ENCODE measurements around the gene SLC6A18. TPM values are rescaled to one million over a fixed set of nuclear protein-coding genes. Genes with fewer than 3 reads are reported as not detected.

The SLC6A18 gene
- total and polyA plus RNA-seq, 2 of the 4 experiments (the other 2 are of a cell fraction), result not detected

- no peak for TF ChIP-seq SMC3 (IDR thresholded peaks at IDR 0.05; ENCODE audit: low read depth, low read length)
Measured at GRCh38 chr5:1265461-1266455, 40.6 kb downstream of the SLC6A18 start (continued).

- H3K9me3 ChIP-seq (ENCODE audit: control insufficient read depth, insufficient read depth, low read length), result peaks cover 46% of the 10 kb centered on the region
- TF ChIP-seq, protein P1, sequence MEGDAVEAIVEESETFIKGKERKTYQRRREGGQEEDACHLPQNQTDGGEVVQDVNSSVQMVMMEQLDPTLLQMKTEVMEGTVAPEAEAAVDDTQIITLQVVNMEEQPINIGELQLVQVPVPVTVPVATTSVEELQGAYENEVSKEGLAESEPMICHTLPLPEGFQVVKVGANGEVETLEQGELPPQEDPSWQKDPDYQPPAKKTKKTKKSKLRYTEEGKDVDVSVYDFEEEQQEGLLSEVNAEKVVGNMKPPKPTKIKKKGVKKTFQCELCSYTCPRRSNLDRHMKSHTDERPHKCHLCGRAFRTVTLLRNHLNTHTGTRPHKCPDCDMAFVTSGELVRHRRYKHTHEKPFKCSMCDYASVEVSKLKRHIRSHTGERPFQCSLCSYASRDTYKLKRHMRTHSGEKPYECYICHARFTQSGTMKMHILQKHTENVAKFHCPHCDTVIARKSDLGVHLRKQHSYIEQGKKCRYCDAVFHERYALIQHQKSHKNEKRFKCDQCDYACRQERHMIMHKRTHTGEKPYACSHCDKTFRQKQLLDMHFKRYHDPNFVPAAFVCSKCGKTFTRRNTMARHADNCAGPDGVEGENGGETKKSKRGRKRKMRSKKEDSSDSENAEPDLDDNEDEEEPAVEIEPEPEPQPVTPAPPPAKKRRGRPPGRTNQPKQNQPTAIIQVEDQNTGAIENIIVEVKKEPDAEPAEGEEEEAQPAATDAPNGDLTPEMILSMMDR (conservative IDR thresholded peaks at IDR 0.05; ENCODE audit: low read depth, low read length), result no peak
- TF ChIP-seq RFX5 (IDR thresholded peaks at IDR 0.05; ENCODE audit: low read depth, low read length), result no peak
- TF ChIP-seq, protein P2, sequence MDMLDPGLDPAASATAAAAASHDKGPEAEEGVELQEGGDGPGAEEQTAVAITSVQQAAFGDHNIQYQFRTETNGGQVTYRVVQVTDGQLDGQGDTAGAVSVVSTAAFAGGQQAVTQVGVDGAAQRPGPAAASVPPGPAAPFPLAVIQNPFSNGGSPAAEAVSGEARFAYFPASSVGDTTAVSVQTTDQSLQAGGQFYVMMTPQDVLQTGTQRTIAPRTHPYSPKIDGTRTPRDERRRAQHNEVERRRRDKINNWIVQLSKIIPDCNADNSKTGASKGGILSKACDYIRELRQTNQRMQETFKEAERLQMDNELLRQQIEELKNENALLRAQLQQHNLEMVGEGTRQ (IDR thresholded peaks at IDR 0.05; ENCODE audit: low read depth, low read length), result no peak
- TF ChIP-seq CEBPB (IDR thresholded peaks at IDR 0.05; ENCODE audit: low read depth, low read length), result no peak
- no peak for TF ChIP-seq MXI1 (IDR thresholded peaks at IDR 0.05; ENCODE audit: borderline replicate concordance, low read depth, low read length)
- no peak for TF ChIP-seq RAD21 (IDR thresholded peaks at IDR 0.05; ENCODE audit: low read length)
- no peak for TF ChIP-seq CHD1 (IDR thresholded peaks at IDR 0.05; ENCODE audit: low read depth, low read length)
- TF ChIP-seq BHLHE40 (IDR thresholded peaks at IDR 0.05; ENCODE audit: low read depth, low read length), result no peak
- TF ChIP-seq SMC3 (IDR thresholded peaks at IDR 0.05; ENCODE audit: low read depth, low read length), result no peak
- no peak for TF ChIP-seq ELK1 (IDR thresholded peaks at IDR 0.05; ENCODE audit: borderline replicate concordance, low read depth, low read length)
- TF ChIP-seq RCOR1 (IDR thresholded peaks at IDR 0.05; ENCODE audit: insufficient replicate concordance, low read length), result no peak
- no peak for TF ChIP-seq NFE2L2 (IDR thresholded peaks at IDR 0.05; ENCODE audit: low read depth, low read length)
Measured at GRCh38 chr5:1266791-1267190, 41.6 kb downstream of the SLC6A18 start.

More at GRCh38 chr5:1266791-1267190, 41.6 kb downstream of the SLC6A18 start:
- Histone ChIP-seq H2AK9ac (replicated peaks; ENCODE audit: low read depth, low read length, poor library complexity) (no peak overlapping the region), H3K23ac (ENCODE audit: low read depth, low read length) (no peak overlapping the region), H4K20me1 (ENCODE audit: insufficient read depth, low read length) (no peaks in the 10 kb centered on the region), H3K9me1 (ENCODE audit: insufficient read depth, low read length) (no peaks in the 10 kb centered on the region), H4K5ac (ENCODE audit: low read depth, low read length) (no peak overlapping the region), H2BK15ac (ENCODE audit: low read depth, low read length) (no peak overlapping the region), H2AK5ac (ENCODE audit: low read depth, low read length) (no peak overlapping the region), H2BK120ac (ENCODE audit: low read depth, low read length) (no peak overlapping the region), H3K56ac (ENCODE audit: extremely low read depth, insufficient read depth, low read length) (no peak overlapping the region), H3K27me3 (ENCODE audit: control insufficient read depth, insufficient read depth, low read length) (no peaks in the 10 kb centered on the region), H2AFZ (replicated peaks; ENCODE audit: low read length, poor library complexity) (no peak overlapping the region), H3K9ac (ENCODE audit: low read depth, low read length) (no peak overlapping the region), H3K4me1 (ENCODE audit: control insufficient read depth, insufficient read depth, low read length) (no peaks in the 10 kb centered on the region), H3K4me3 (ENCODE audit: insufficient read depth, low read depth, low read length) (no peak overlapping the region), H3K18ac (ENCODE audit: low read depth, low read length) (no peak overlapping the region), H2BK5ac (ENCODE audit: low read depth, low read length, poor library complexity, severe bottlenecking) (no peak overlapping the region), H4K8ac (ENCODE audit: low read depth in 2 of 2, low read length in 2 of 2) (no peak overlapping the region), H3K36me3 (ENCODE audit: control insufficient read depth, insufficient read depth, low read length) (no peaks in the 10 kb centered on the region), H3K4ac (ENCODE audit: low read depth, low read length) (no peak overlapping the region), H4K91ac (ENCODE audit: insufficient read depth, low read depth, low read length) (no peak overlapping the region), H3K4me2 (ENCODE audit: low read depth, low read length) (no peak overlapping the region), H3K27ac (ENCODE audit: insufficient read depth, low read length) (no peak overlapping the region), H2BK20ac (ENCODE audit: low read depth, low read length) (no peak overlapping the region), H3K14ac (replicated peaks; ENCODE audit: low read depth, low read length) (no peak overlapping the region), H3K79me1 (ENCODE audit: low read depth in 1 of 2, low read length in 2 of 2) (no peaks in the 10 kb centered on the region)
- intact Hi-C loops (cut with micrococcal nuclease) (no loop called here), dilution Hi-C loops (cut with HindIII; ENCODE audit: low sequenced_read_pairs, unreplicated experiment) (no loop called here), in situ Hi-C loops (cut with MboI; ENCODE audit: low sequenced_read_pairs) (no loop called here)
- POLR2A ChIA-PET (ENCODE audit: unreplicated experiment), result no interaction called here
- no TSS peak for BruUV-seq (replicated peaks)
- CTCF ChIA-PET, result no interaction called here
- no peak for DNase-seq
- 65% methylated on average over 5 of the region's 9 CpGs; no CpG with 5 or more reads in 1 of the 2 experiments for WGBS, 2 experiments (ENCODE audit: extremely low coverage in 2 of 2, insufficient read length in 1 of 2)
- ATAC-seq (ENCODE audit: low read depth), result no peak
